Mucosa of rectum (tissue), 2 donors: ENCODE results near the gene FCRL2.
"Not testable (repeated sequence)": the region's sequence is repeated elsewhere in the genome, so short reads cannot be mapped to it uniquely, and the experiment has no call there.

ENCODE experiments used
- H3K27ac ChIP-seq, 2 donors: one replicate each; pipeline ENCODE4 v1.7.0; 2013; ENCODE audit warnings: inconsistent platforms in 2 of 2, low read depth in 2 of 2, low read length in 2 of 2
- H3K27me3 ChIP-seq, 2 donors: one replicate each; pipeline ENCODE4 v1.7.0; 2013; ENCODE audit warnings: low read length in 2 of 2; ENCODE audit not compliant: control insufficient read depth in 2 of 2, insufficient read depth in 2 of 2
- H3K36me3 ChIP-seq, 2 donors: one replicate each; pipeline ENCODE4 v1.7.0; 2013; ENCODE audit warnings: low read length in 2 of 2; ENCODE audit not compliant: control insufficient read depth in 2 of 2, insufficient read depth in 2 of 2
- H3K4me1 ChIP-seq, 2 donors: one replicate each; pipeline ENCODE4 v1.7.0; 2013; ENCODE audit warnings: low read length in 2 of 2, mild to moderate bottlenecking in 1 of 2; ENCODE audit not compliant: control insufficient read depth in 2 of 2, insufficient read depth in 2 of 2
- H3K4me3 ChIP-seq, 2 donors: one replicate each; pipeline ENCODE4 v1.7.0; 2013; ENCODE audit warnings: low read length in 2 of 2
- H3K9ac ChIP-seq, 2 donors: one replicate each; pipeline ENCODE4 v1.7.0; 2013; ENCODE audit warnings: low read length in 2 of 2, low read depth in 1 of 2, mild to moderate bottlenecking in 1 of 2
- H3K9me3 ChIP-seq, 2 donors: one replicate each; pipeline ENCODE4 v1.7.0; 2013; ENCODE audit warnings: low read length in 2 of 2; ENCODE audit not compliant: control insufficient read depth in 2 of 2
- donor health status: healthy.
- donor health status: Normal muscosa, but diverticular disease.

The FCRL2 gene

GRCh38 chr1:157758018-157758417 is 18.9 kb downstream of the FCRL2 start:
- Histone ChIP-seq H3K9ac (no peak overlapping the region), H3K27ac (no peak overlapping the region)

GRCh38 chr1:157753611-157754010 is 23.3 kb downstream of the FCRL2 start:
- Histone ChIP-seq H3K36me3 (no peaks in the 10 kb centered on the region), H3K9ac (no peak overlapping the region), H3K4me1 (no peaks in the 10 kb centered on the region), H3K27me3 (no peaks in the 10 kb centered on the region), H3K4me3 (no peak overlapping the region), H3K27ac (no peak overlapping the region), H3K9me3 (no peaks in the 10 kb centered on the region)

More at GRCh38 chr1:157758018-157758417, 18.9 kb downstream of the FCRL2 start:
- Histone ChIP-seq H3K9me3 (no peaks in the 10 kb centered on the region), H3K4me3 (no peak overlapping the region), H3K4me1 (no peaks in the 10 kb centered on the region), H3K27me3 (no peaks in the 10 kb centered on the region), H3K36me3 (no peaks in the 10 kb centered on the region)

GRCh38 chr1:157751283-157751682 is 25.6 kb downstream of the FCRL2 start:
- no peaks in the 10 kb centered on the region for H3K4me1 ChIP-seq
- H3K27me3 ChIP-seq: no peaks in the 10 kb centered on the region
- H3K27ac ChIP-seq: no peak overlapping the region
- no peak overlapping the region for H3K4me3 ChIP-seq
- H3K9me3 ChIP-seq: no peaks in the 10 kb centered on the region
- H3K36me3 ChIP-seq: no peaks in the 10 kb centered on the region
- no peak overlapping the region for H3K9ac ChIP-seq

GRCh38 chr1:157748262-157748817 is 28.6 kb downstream of the FCRL2 start:
- H3K36me3 ChIP-seq: no peaks in the 10 kb centered on the region
- H3K4me3 ChIP-seq: no peak overlapping the region
- no peaks in the 10 kb centered on the region for H3K27me3 ChIP-seq
- H3K4me1 ChIP-seq: no peaks in the 10 kb centered on the region
- no peak overlapping the region for H3K27ac ChIP-seq
- no peak overlapping the region for H3K9ac ChIP-seq
- H3K9me3 ChIP-seq: no peaks in the 10 kb centered on the region

- Histone ChIP-seq H3K9ac (no peak overlapping the region), H3K27me3 (no peaks in the 10 kb centered on the region), H3K4me1 (no peaks in the 10 kb centered on the region), H3K4me3 (no peak overlapping the region), H3K9me3 (no peaks in the 10 kb centered on the region), H3K27ac (no peak overlapping the region), H3K36me3 (no peaks in the 10 kb centered on the region)
These were observed 37.6 kb downstream of the FCRL2 start for GRCh38 chr1:157739229-157739901.

GRCh38 chr1:157735991-157736390 is 40.9 kb downstream of the FCRL2 start:
- not testable (repeated sequence) for H3K9ac ChIP-seq, H3K4me3 ChIP-seq, H3K36me3 ChIP-seq, H3K4me1 ChIP-seq, H3K27me3 ChIP-seq, H3K9me3 ChIP-seq, H3K27ac ChIP-seq

- Histone ChIP-seq H3K9ac (no peak overlapping the region), H3K27me3 (no peaks in the 10 kb centered on the region), H3K9me3 (no peaks in the 10 kb centered on the region), H3K27ac (no peak overlapping the region), H3K4me3 (no peak overlapping the region), H3K36me3 (no peaks in the 10 kb centered on the region), H3K4me1 (no peaks in the 10 kb centered on the region)
These were observed 42.6 kb downstream of the FCRL2 start for GRCh38 chr1:157734321-157734720.

GRCh38 chr1:157732755-157733154 is 44.2 kb downstream of the FCRL2 start:
- Histone ChIP-seq H3K4me1 (no peaks in the 10 kb centered on the region), H3K27me3 (no peaks in the 10 kb centered on the region), H3K9me3 (no peaks in the 10 kb centered on the region), H3K9ac (no peak overlapping the region), H3K4me3 (no peak overlapping the region), H3K27ac (no peak overlapping the region), H3K36me3 (no peaks in the 10 kb centered on the region)

- no peaks in the 10 kb centered on the region for H3K36me3 ChIP-seq
- H3K9me3 ChIP-seq: peaks cover 0 to 7% of the 10 kb centered on the region in 2 donors
- H3K4me1 ChIP-seq: no peaks in the 10 kb centered on the region
- no peak overlapping the region for H3K4me3 ChIP-seq
- no peaks in the 10 kb centered on the region for H3K27me3 ChIP-seq
- no peak overlapping the region for H3K9ac ChIP-seq
- H3K27ac ChIP-seq: no peak overlapping the region
These were observed 51.7 kb downstream of the FCRL2 start for GRCh38 chr1:157725221-157725577.

GRCh38 chr1:157724537-157725220 is 52.3 kb downstream of the FCRL2 start:
- Histone ChIP-seq H3K27me3 (no peaks in the 10 kb centered on the region), H3K27ac (peak overlapping the region in 1 of 2 donors; percentile 41), H3K9me3 (peaks cover 0 to 7% of the 10 kb centered on the region in 2 donors), H3K4me3 (no peak overlapping the region), H3K9ac (no peak overlapping the region), H3K36me3 (no peaks in the 10 kb centered on the region), H3K4me1 (no peaks in the 10 kb centered on the region)
